Stimulated activated naive CD8-positive, alpha-beta T cell treated with anti-CD3 and anti-CD28 coated beads, Interleukin-15, amount 100 ng/mL, for 72 hours (primary cell): ENCODE measurements around the gene FOLR1.
"Not testable (repeated sequence)": the region's sequence is repeated elsewhere in the genome, so short reads cannot be mapped to it uniquely, and the experiment has no call there.

ENCODE experiments used
- ATAC-seq: fragments of 150-1000 bp; cut with Tn5 transposase; 2 replicates; pipeline ENCODE4 v1.10.0; 2021; ENCODE audit warnings: mild to moderate bottlenecking, moderate library complexity
- DNase-seq, 2 donors: peaks; one replicate each; pipeline ENCODE4 v3.0.0; 2021 to 2022
- H3K27ac Mint-ChIP-seq, 2 donors: one replicate each; pipeline ENCODE4 v1.8.0; 2022; ENCODE audit warnings: mild to moderate bottlenecking in 2 of 2, mixed read lengths in 2 of 2, moderate library complexity in 2 of 2
- H3K27me3 Mint-ChIP-seq: one replicate; pipeline ENCODE4 v1.8.0; 2022; ENCODE audit warnings: mixed read lengths
- H3K4me1 Mint-ChIP-seq: one replicate; pipeline ENCODE4 v1.8.0; 2022; ENCODE audit warnings: mild to moderate bottlenecking, mixed read lengths
- H3K4me3 Mint-ChIP-seq, 2 donors: one replicate each; pipeline ENCODE4 v1.8.0; 2022; ENCODE audit warnings: mild to moderate bottlenecking in 2 of 2, mixed read lengths in 2 of 2, moderate library complexity in 1 of 2
- H3K9me3 Mint-ChIP-seq, 2 donors: one replicate each; pipeline ENCODE4 v1.8.0; 2022; ENCODE audit warnings: mixed read lengths in 2 of 2

The FOLR1 gene

GRCh38 chr11:72174302-72175070 is 17.5 kb upstream of the FOLR1 start:
- Mint-ChIP-seq H3K4me1 (no peaks in the 10 kb centered on the region), H3K27ac (no peak overlapping the region), H3K4me3 (no peak overlapping the region), H3K9me3 (no peaks in the 10 kb centered on the region), H3K27me3 (no peaks in the 10 kb centered on the region)
- DNase-seq = no peak
- ATAC-seq = no peak

- Mint-ChIP-seq H3K4me3 (no peak overlapping the region), H3K4me1 (no peaks in the 10 kb centered on the region), H3K27me3 (peaks cover 12% of the 10 kb centered on the region), H3K27ac (no peak overlapping the region), H3K9me3 (no peaks in the 10 kb centered on the region)
- no peak for DNase-seq
- no peak for ATAC-seq
These were observed 14.3 kb upstream of the FOLR1 start for GRCh38 chr11:72177656-72178055.

GRCh38 chr11:72179049-72179803 is 12.7 kb upstream of the FOLR1 start:
- ATAC-seq = no peak
- DNase-seq = no peak
- no peak overlapping the region for H3K4me3 Mint-ChIP-seq
- no peaks in the 10 kb centered on the region for H3K9me3 Mint-ChIP-seq
- peak overlapping the region in 1 of 2 donors; percentile 63 for H3K27ac Mint-ChIP-seq
- peaks cover 5% of the 10 kb centered on the region for H3K4me1 Mint-ChIP-seq
- peaks cover 12% of the 10 kb centered on the region for H3K27me3 Mint-ChIP-seq

GRCh38 chr11:72179804-72180396 is 12.0 kb upstream of the FOLR1 start:
- no peaks in the 10 kb centered on the region for H3K9me3 Mint-ChIP-seq
- H3K27ac Mint-ChIP-seq = no peak overlapping the region
- peaks cover 12% of the 10 kb centered on the region for H3K27me3 Mint-ChIP-seq
- H3K4me1 Mint-ChIP-seq = peaks cover 5% of the 10 kb centered on the region
- H3K4me3 Mint-ChIP-seq = no peak overlapping the region
- ATAC-seq (no peak), DNase-seq (no peak)

- not testable (repeated sequence) for H3K4me3 Mint-ChIP-seq, H3K4me1 Mint-ChIP-seq, DNase-seq, H3K27ac Mint-ChIP-seq, ATAC-seq, H3K9me3 Mint-ChIP-seq
- peaks cover 12% of the 10 kb centered on the region for H3K27me3 Mint-ChIP-seq
These were observed 10.9 kb upstream of the FOLR1 start for GRCh38 chr11:72180892-72181552.

- DNase-seq, H3K27ac Mint-ChIP-seq, H3K9me3 Mint-ChIP-seq, H3K4me3 Mint-ChIP-seq, H3K4me1 Mint-ChIP-seq, ATAC-seq: not testable (repeated sequence)
- peaks cover 12% of the 10 kb centered on the region for H3K27me3 Mint-ChIP-seq
These were observed 10.4 kb upstream of the FOLR1 start for GRCh38 chr11:72181553-72181958.

- peaks cover 3% of the 10 kb centered on the region for H3K4me1 Mint-ChIP-seq
- ATAC-seq = no peak
- H3K9me3 Mint-ChIP-seq = no peaks in the 10 kb centered on the region
- H3K4me3 Mint-ChIP-seq = no peak overlapping the region
- no peak for DNase-seq
- H3K27ac Mint-ChIP-seq = no peak overlapping the region
- H3K27me3 Mint-ChIP-seq = no peaks in the 10 kb centered on the region
These were observed 3.7 kb upstream of the FOLR1 start for GRCh38 chr11:72188267-72188666.

- ATAC-seq (no peak), DNase-seq (no peak)
- Mint-ChIP-seq H3K9me3 (no peaks in the 10 kb centered on the region), H3K27ac (peak overlapping the region in 1 of 2 donors; percentile 50), H3K27me3 (no peaks in the 10 kb centered on the region), H3K4me1 (no peaks in the 10 kb centered on the region), H3K4me3 (no peak overlapping the region)
These were observed 2.3 kb upstream of the FOLR1 start for GRCh38 chr11:72189455-72190250.

GRCh38 chr11:72190631-72191071 is 1.3 kb upstream of the FOLR1 start:
- H3K27me3 Mint-ChIP-seq = no peaks in the 10 kb centered on the region
- H3K9me3 Mint-ChIP-seq = no peaks in the 10 kb centered on the region
- ATAC-seq (no peak), DNase-seq (no peak)
- no peak overlapping the region for H3K4me3 Mint-ChIP-seq
- H3K27ac Mint-ChIP-seq = peak overlapping the region in 1 of 2 donors; percentile 5
- H3K4me1 Mint-ChIP-seq = no peaks in the 10 kb centered on the region

GRCh38 chr11:72195518-72196270 is 3.8 kb downstream of the FOLR1 start:
- no peak for ATAC-seq
- Mint-ChIP-seq H3K4me3 (no peak overlapping the region), H3K27me3 (no peaks in the 10 kb centered on the region), H3K9me3 (no peaks in the 10 kb centered on the region), H3K27ac (no peak overlapping the region), H3K4me1 (no peaks in the 10 kb centered on the region)
- no peak for DNase-seq

- H3K27ac Mint-ChIP-seq, DNase-seq, H3K27me3 Mint-ChIP-seq, H3K4me1 Mint-ChIP-seq, H3K9me3 Mint-ChIP-seq, H3K4me3 Mint-ChIP-seq, ATAC-seq: not testable (repeated sequence)
These were observed 9.5 kb downstream of the FOLR1 start for GRCh38 chr11:72201445-72201844.

- Mint-ChIP-seq H3K4me1 (no peaks in the 10 kb centered on the region), H3K9me3 (no peaks in the 10 kb centered on the region), H3K27ac (no peak overlapping the region), H3K27me3 (no peaks in the 10 kb centered on the region), H3K4me3 (no peak overlapping the region)
- no peak for DNase-seq
- no peak for ATAC-seq
These were observed 10.6 kb downstream of the FOLR1 start for GRCh38 chr11:72202571-72202970.

GRCh38 chr11:72203163-72203562 is 11.2 kb downstream of the FOLR1 start:
- ATAC-seq (no peak), DNase-seq (no peak)
- H3K4me1 Mint-ChIP-seq = no peaks in the 10 kb centered on the region
- H3K9me3 Mint-ChIP-seq = no peaks in the 10 kb centered on the region
- H3K27ac Mint-ChIP-seq = no peak overlapping the region
- H3K27me3 Mint-ChIP-seq = no peaks in the 10 kb centered on the region
- no peak overlapping the region for H3K4me3 Mint-ChIP-seq

- H3K27me3 Mint-ChIP-seq = peaks cover 15% of the 10 kb centered on the region
- no peak for DNase-seq
- peaks cover 14 to 15% of the 10 kb centered on the region in 2 donors for H3K9me3 Mint-ChIP-seq
- no peak for ATAC-seq
- H3K4me1 Mint-ChIP-seq = no peaks in the 10 kb centered on the region
- H3K27ac Mint-ChIP-seq = no peak overlapping the region
- no peak overlapping the region for H3K4me3 Mint-ChIP-seq
These were observed 12.9 kb downstream of the FOLR1 start for GRCh38 chr11:72204886-72205285.
